ENCODE results near the gene AGRN. TPM values are rescaled to one million over a fixed set of nuclear protein-coding genes. Genes with fewer than 3 reads are reported as not detected.
A peak's percentile ranks its signal among the peaks of the same experiment; 100 is the strongest.

AGRN gene
- total RNA-seq, 1 experiment from 2014 or later: 286 TPM

DNA sequence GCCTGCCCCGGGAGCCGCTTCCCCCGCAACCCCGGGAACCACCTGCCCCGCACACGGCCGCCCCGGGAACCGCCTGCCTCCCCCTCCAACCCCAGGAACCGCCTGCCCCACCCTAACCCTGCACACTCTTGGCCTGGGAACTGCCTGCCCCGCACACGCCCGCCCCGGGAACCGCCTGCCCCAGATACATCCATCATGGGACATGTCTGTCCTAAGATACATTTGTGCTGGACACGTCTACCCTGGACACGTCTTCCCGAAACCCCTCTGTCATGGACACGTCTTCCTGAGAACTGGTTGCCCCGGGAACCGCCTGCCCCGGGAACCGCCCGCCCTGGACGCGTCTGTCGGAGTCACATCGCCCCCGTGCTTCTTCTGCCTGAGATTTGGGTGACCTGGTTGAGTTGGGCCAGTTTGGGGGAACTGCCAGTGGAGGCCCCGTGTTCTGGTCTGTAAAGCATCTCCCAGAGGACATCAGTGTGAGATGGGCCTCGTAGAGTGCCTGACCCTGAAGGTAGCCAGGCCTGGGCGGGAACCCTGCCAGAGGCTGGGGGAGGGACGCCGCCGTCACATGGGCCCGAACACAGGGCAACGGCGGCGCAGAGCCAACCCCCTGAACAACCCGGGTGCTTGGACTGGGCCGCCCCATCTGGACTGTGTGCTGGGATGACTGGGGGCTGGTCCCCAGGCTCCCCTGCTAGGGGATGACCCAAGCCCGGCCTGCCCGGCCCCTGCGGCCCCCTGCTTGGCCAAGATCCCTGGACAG is 41.7 kb upstream of the AGRN start:
- Mint-ChIP-seq H3K4me3 (ENCODE audit: unreplicated experiment) (peak overlapping the region; percentile 2), H3K9me3 (ENCODE audit: unreplicated experiment) (no peaks in the 10 kb centered on the region)

DNA sequence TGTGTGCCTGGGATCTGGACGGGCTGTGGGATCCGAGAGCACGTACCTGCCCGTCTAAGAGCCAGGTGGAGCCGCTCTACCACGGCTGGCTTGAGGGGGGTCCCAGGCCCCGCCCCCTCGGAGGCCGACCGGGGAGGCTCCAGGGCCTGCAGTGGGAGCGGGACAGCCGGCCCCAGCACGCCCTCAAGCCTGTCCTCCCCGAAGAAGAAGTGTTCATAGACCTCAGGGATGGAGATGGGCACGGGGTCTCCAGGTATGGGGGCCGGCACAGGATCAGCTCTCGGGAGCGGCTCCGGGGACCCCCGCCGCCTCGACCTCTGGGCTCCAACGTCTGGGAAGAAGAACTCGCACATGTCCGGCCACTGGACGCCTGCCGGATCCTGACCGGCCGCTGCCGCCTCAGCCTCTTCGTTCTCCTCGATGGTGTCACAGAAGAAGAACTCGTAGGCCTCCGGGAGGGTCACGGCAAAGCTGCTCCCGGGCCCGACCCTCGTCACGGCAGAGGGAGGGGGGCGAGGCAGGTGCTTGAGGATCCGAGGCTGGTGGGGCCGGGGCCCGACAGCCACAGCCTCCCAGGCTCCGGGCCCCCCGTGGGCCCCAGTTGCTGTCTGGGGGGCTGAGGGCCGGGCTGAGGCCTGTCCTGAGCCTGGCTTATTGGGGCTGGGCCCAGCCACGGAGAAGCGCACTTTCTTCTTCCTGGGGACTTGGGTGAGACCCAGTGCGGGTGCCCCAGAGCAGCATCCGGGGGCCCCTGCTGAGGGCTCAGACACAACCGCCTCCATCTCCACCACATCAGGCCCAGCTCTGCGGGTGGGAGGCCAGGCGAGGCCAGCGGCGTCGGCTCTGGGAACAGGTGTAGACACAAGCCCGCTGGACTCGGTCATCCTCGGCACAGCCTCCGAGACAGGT is 40.8 kb upstream of the AGRN start:
- no peak for DNase-seq (ENCODE audit: unreplicated experiment)
- peaks cover 6% of the 10 kb centered on the region for H3K4me1 Mint-ChIP-seq (ENCODE audit: insufficient read depth, unreplicated experiment)
- H3K27me3 Mint-ChIP-seq (ENCODE audit: insufficient read depth, unreplicated experiment): peaks cover 18% of the 10 kb centered on the region
- TF ChIP-seq, protein P1, sequence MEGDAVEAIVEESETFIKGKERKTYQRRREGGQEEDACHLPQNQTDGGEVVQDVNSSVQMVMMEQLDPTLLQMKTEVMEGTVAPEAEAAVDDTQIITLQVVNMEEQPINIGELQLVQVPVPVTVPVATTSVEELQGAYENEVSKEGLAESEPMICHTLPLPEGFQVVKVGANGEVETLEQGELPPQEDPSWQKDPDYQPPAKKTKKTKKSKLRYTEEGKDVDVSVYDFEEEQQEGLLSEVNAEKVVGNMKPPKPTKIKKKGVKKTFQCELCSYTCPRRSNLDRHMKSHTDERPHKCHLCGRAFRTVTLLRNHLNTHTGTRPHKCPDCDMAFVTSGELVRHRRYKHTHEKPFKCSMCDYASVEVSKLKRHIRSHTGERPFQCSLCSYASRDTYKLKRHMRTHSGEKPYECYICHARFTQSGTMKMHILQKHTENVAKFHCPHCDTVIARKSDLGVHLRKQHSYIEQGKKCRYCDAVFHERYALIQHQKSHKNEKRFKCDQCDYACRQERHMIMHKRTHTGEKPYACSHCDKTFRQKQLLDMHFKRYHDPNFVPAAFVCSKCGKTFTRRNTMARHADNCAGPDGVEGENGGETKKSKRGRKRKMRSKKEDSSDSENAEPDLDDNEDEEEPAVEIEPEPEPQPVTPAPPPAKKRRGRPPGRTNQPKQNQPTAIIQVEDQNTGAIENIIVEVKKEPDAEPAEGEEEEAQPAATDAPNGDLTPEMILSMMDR (IDR thresholded peaks at IDR 0.05; ENCODE audit: unreplicated experiment): no peak
- intact Hi-C loops (cut with micrococcal nuclease): no loop called here
- H3K9me3 Mint-ChIP-seq (ENCODE audit: unreplicated experiment): no peaks in the 10 kb centered on the region
- no peak overlapping the region for H3K27ac Mint-ChIP-seq (ENCODE audit: low read depth, unreplicated experiment)
- ChIA-PET CTCF (no interaction called here), POLR2A (interaction anchor here (0.6 to 1.0 kb wide), 2 partner anchors 11 to 237 kb away, joined by 3 read pairs; no protein-coding TSS in a partner anchor)
- peaks cover 6% of the 10 kb centered on the region for H3K36me3 Mint-ChIP-seq (ENCODE audit: insufficient read depth, unreplicated experiment)
- H3K4me3 Mint-ChIP-seq (ENCODE audit: unreplicated experiment): no peak overlapping the region
- no TSS peak for BruUV-seq (replicated peaks)

More for the DNA sequence above, 41.7 kb upstream of the AGRN start:
- peaks cover 6% of the 10 kb centered on the region for H3K4me1 Mint-ChIP-seq (ENCODE audit: insufficient read depth, unreplicated experiment)
- TF ChIP-seq, protein P1 (IDR thresholded peaks at IDR 0.05; ENCODE audit: unreplicated experiment): no peak
- CTCF ChIA-PET: no interaction called here
- H3K36me3 Mint-ChIP-seq (ENCODE audit: insufficient read depth, unreplicated experiment): no peaks in the 10 kb centered on the region
- no peak overlapping the region for H3K27ac Mint-ChIP-seq (ENCODE audit: low read depth, unreplicated experiment)
- no peak for DNase-seq (ENCODE audit: unreplicated experiment)
- H3K27me3 Mint-ChIP-seq (ENCODE audit: insufficient read depth, unreplicated experiment): peaks cover 12% of the 10 kb centered on the region
- intact Hi-C loops (cut with micrococcal nuclease): no loop called here
- POLR2A ChIA-PET: no interaction called here
- BruUV-seq (replicated peaks): no TSS peak

DNA sequence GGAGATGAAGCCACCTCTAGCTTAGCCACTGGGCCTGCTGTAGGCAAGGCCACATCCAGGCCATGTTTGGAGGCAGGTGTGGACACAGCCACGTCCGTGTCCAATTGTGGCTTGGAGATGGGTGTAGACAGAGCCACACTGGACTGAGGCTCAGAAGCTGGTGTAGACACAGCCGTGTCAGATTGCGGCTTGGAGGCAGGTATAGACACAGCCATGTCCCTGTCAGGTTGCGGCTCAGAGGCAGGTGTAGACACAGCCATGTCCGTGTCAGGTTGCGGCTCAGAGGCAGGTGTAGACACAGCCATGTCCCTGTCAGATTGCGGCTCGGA is 40.2 kb upstream of the AGRN start:
- intact Hi-C loops (cut with micrococcal nuclease): loop anchor here (10.0 kb wide), 1 partner anchor 315 kb away; no protein-coding TSS in a partner anchor
- CTCF ChIA-PET: interaction anchor here (1.5 to 6.6 kb wide), 2 partner anchors 34 to 84 kb away, joined by 5 to 117 read pairs; partner anchors contain the start of gene ISG15
- peaks cover 18% of the 10 kb centered on the region for H3K27me3 Mint-ChIP-seq (ENCODE audit: insufficient read depth, unreplicated experiment)

More for the DNA sequence above, 40.2 kb upstream of the AGRN start:
- Mint-ChIP-seq H3K9me3 (ENCODE audit: unreplicated experiment) (no peaks in the 10 kb centered on the region), H3K36me3 (ENCODE audit: insufficient read depth, unreplicated experiment) (peaks cover 6% of the 10 kb centered on the region), H3K4me1 (ENCODE audit: insufficient read depth, unreplicated experiment) (peaks cover 6% of the 10 kb centered on the region), H3K27ac (ENCODE audit: low read depth, unreplicated experiment) (no peak overlapping the region), H3K4me3 (ENCODE audit: unreplicated experiment) (no peak overlapping the region)
- no TSS peak for BruUV-seq (replicated peaks)
- POLR2A ChIA-PET: interaction anchor here (0.6 to 2.0 kb wide), 4 partner anchors 12 to 236 kb away, joined by 3 to 6 read pairs (median 3); no protein-coding TSS in a partner anchor
- no peak for DNase-seq (ENCODE audit: unreplicated experiment)
- TF ChIP-seq, protein P1 (IDR thresholded peaks at IDR 0.05; ENCODE audit: unreplicated experiment): no peak
